GM23338 (cell line): Measurements from ENCODE around the gene MPP2. TPM values are rescaled to one million over a fixed set of nuclear protein-coding genes. Genes with fewer than 3 reads are reported as not detected.

Experiments
- ATAC-seq: fragments of 200-7000 bp; cut with Tn5 transposase; 3 replicates; pipeline ENCODE4 v1.9.1; 2020
- DNase-seq: peaks from one replicate; pipeline ENCODE4 v3.0.0-alpha.2; 2015; ENCODE audit warnings: low spot score
- H2AFZ ChIP-seq: fragments of 200-600 bp; sonication (generic); 2 replicates; pipeline ENCODE4 v1.8.0; 2016; ENCODE audit warnings: antibody characterized with exemption, mild to moderate bottlenecking, moderate library complexity
- H3F3A ChIP-seq: fragments of 200-600 bp; sonication (generic); replicated peaks from 2 replicates; pipeline ENCODE4 v1.8.0; 2017; ENCODE audit warnings: antibody characterized with exemption, mixed run types, low read depth
- H3K27ac ChIP-seq: fragments of 200-600 bp; sonication (generic); 2 replicates; pipeline ENCODE4 v1.6.1; 2016; ENCODE audit warnings: low read depth
- H3K27me3 ChIP-seq: fragments of 200-600 bp; sonication (generic); 2 replicates; pipeline ENCODE4 v1.8.0; 2016; ENCODE audit warnings: mild to moderate bottlenecking, mixed run types, moderate library complexity; ENCODE audit not compliant: insufficient read depth
- H3K36me3 ChIP-seq: fragments of 200-600 bp; sonication (generic); 2 replicates; pipeline ENCODE4 v1.8.0; 2016; ENCODE audit warnings: mild to moderate bottlenecking; ENCODE audit not compliant: insufficient read depth
- H3K4me1 ChIP-seq: fragments of 200-600 bp; sonication (generic); 2 replicates; pipeline ENCODE4 v1.8.0; 2016; ENCODE audit warnings: mild to moderate bottlenecking, moderate library complexity; ENCODE audit not compliant: insufficient read depth
- H3K4me2 ChIP-seq: fragments of 200-600 bp; sonication (generic); 2 replicates; pipeline ENCODE4 v1.7.1; 2017; ENCODE audit warnings: mixed run types
- H3K4me3 ChIP-seq: fragments of 200-600 bp; sonication (generic); 2 replicates; pipeline ENCODE4 v1.6.1; 2016; ENCODE audit warnings: mixed run types
- H3K79me2 ChIP-seq: fragments of 200-600 bp; sonication (generic); replicated peaks from 2 replicates; pipeline ENCODE4 v1.8.0; 2017; ENCODE audit warnings: mild to moderate bottlenecking; ENCODE audit not compliant: insufficient read depth
- H3K9me2 ChIP-seq: fragments of 200-600 bp; sonication (generic); 2 replicates; pipeline ENCODE4 v1.8.0; 2017; ENCODE audit not compliant: insufficient read depth
- H4K20me1 ChIP-seq: fragments of 200-600 bp; sonication (generic); replicated peaks from 2 replicates; pipeline ENCODE4 v1.8.0; 2017; ENCODE audit warnings: mild to moderate bottlenecking; ENCODE audit not compliant: insufficient read depth
- H3K27ac Mint-ChIP-seq: 2 replicates; pipeline ENCODE4 v1.8.0; 2020; ENCODE audit warnings: inconsistent platforms, mild to moderate bottlenecking, moderate library complexity, mixed read lengths
- H3K27me3 Mint-ChIP-seq: 3 replicates; pipeline ENCODE4 v1.8.0; 2022; ENCODE audit warnings: low read depth, mild to moderate bottlenecking, moderate library complexity, mixed read lengths, inconsistent platforms; ENCODE audit not compliant: insufficient read depth, poor library complexity
- H3K36me3 Mint-ChIP-seq: 3 replicates; pipeline ENCODE4 v1.8.0; 2021; ENCODE audit warnings: low read depth, mild to moderate bottlenecking, inconsistent platforms, moderate library complexity, mixed read lengths
- H3K4me1 Mint-ChIP-seq: 3 replicates; pipeline ENCODE4 v1.8.0; 2020; ENCODE audit warnings: mild to moderate bottlenecking, inconsistent platforms, mixed read lengths
- H3K4me3 Mint-ChIP-seq: 3 replicates; pipeline ENCODE4 v1.8.0; 2021; ENCODE audit warnings: moderate library complexity, mild to moderate bottlenecking, inconsistent platforms, mixed read lengths
- H3K9me3 Mint-ChIP-seq: 3 replicates; pipeline ENCODE4 v1.8.0; 2020; ENCODE audit warnings: moderate library complexity, mild to moderate bottlenecking, inconsistent platforms, mixed read lengths
- CTCF ChIP-seq, 2 experiments: fragments of 200-600 bp in 1 of 2; sonication (generic) in 1 of 2; conservative IDR thresholded peaks; 2 replicates each; pipeline versions ENCODE4 v1.5.1 to v1.6.1; 2016 to 2017; ENCODE audit warnings: antibody characterized with exemption in 2 of 2, low read depth in 2 of 2, mild to moderate bottlenecking in 2 of 2, moderate library complexity in 1 of 2
- EZH2 ChIP-seq: fragments of 200-600 bp; sonication (generic); IDR thresholded peaks from one replicate; pipeline ENCODE4 v1.8.0; 2017; ENCODE audit warnings: antibody characterized with exemption, mild to moderate bottlenecking, low read depth; ENCODE audit not compliant: unreplicated experiment
- JUNB ChIP-seq: IDR thresholded peaks from one replicate; pipeline ENCODE4 v1.6.1; 2016; ENCODE audit warnings: antibody characterized with exemption; ENCODE audit not compliant: unreplicated experiment
- ZNF114 ChIP-seq: fragments of 250-450 bp; sonication (Bioruptor Pico); IDR thresholded peaks from 2 replicates; pipeline ENCODE4 v1.5.0; 2020; ENCODE audit warnings: mild to moderate bottlenecking, moderate library complexity
- ZNF331 ChIP-seq: fragments of 250-450 bp; sonication (Bioruptor Pico); IDR thresholded peaks from 2 replicates; pipeline ENCODE4 v1.5.0; 2020; ENCODE audit warnings: low read depth, mild to moderate bottlenecking, moderate library complexity
- ZNF462 ChIP-seq: fragments of 250-450 bp; sonication (Bioruptor Pico); IDR thresholded peaks from 2 replicates; pipeline ENCODE4 v1.5.0; 2020; ENCODE audit warnings: mild to moderate bottlenecking, moderate library complexity
- polyA plus RNA-seq: library from polyadenylated mRNA; unstranded; fragments of >200 nt; fragmentation: Nextera tagmentation; extraction: Ambion mirVana; gene quantifications from 2 replicates; pipeline ENCODE4 v1.2.1, GENCODE V29; 2016
- total RNA-seq: library from RNA; depleted of rRNA; stranded (reverse); fragments of >200 nt; shearing (Covaris generic); gene quantifications from 2 replicates; pipeline ENCODE4 v1.2.3, GENCODE V29; 2014

The MPP2 gene
- total and polyA plus RNA-seq, 2 experiments from 2014 or later, result 7.8 to 20.7 TPM

GRCh38 chr17:43918026-43918389, 10.7 kb upstream of the MPP2 start (continued):
- TF ChIP-seq ZNF331 (CRISPR knock-in tag) (no peak), JUNB (no peak), ZNF114 (CRISPR knock-in tag) (no peak), ZNF462 (no peak)

GRCh38 chr17:43917348-43918025, 10.2 kb upstream of the MPP2 start:
- no peaks in the 10 kb centered on the region for H4K20me1 ChIP-seq
- no peak overlapping the region for H3K27ac ChIP-seq
- no peak overlapping the region for H3K27ac Mint-ChIP-seq
- H3K36me3 Mint-ChIP-seq, result peaks cover 6% of the 10 kb centered on the region; the same call in 1 of the 3 replicates
- peak overlapping the region; percentile 58 for H3K4me3 ChIP-seq
- H3K79me2 ChIP-seq, result no peaks in the 10 kb centered on the region
- peaks cover 26% of the 10 kb centered on the region for H3K27me3 ChIP-seq
- peaks cover 6% of the 10 kb centered on the region; the same call in 2 of the 3 replicates for H3K9me3 Mint-ChIP-seq
- peaks cover 7% of the 10 kb centered on the region; the same call in 1 of the 2 replicates for H3K4me1 ChIP-seq
- H3K4me3 Mint-ChIP-seq, result peak overlapping the region; percentile 23; the same call in 2 of the 3 replicates
- peak overlapping the region; percentile 98 for H2AFZ ChIP-seq
- no peaks in the 10 kb centered on the region for H3K36me3 ChIP-seq
- H3F3A ChIP-seq, result no peaks in the 10 kb centered on the region
- peak overlapping the region; percentile 80 for H3K4me2 ChIP-seq
- peak; percentile 91 for ATAC-seq
- peaks cover 29% of the 10 kb centered on the region for H3K27me3 Mint-ChIP-seq
- peak; percentile 82 for DNase-seq
- H3K4me1 Mint-ChIP-seq, result peaks cover 20% of the 10 kb centered on the region
- no peaks in the 10 kb centered on the region for H3K9me2 ChIP-seq
- TF ChIP-seq EZH2 (peak; percentile 49), ZNF462 (no peak), CTCF (conservative IDR thresholded peaks at IDR 0.05; ENCODE audit: low read depth in 2 of 2) (peak; percentile 53 to 79)
